ENCODE data around the gene JAKMIP1. TPM values are rescaled to one million over a fixed set of nuclear protein-coding genes. Genes with fewer than 3 reads are reported as not detected.

Gene JAKMIP1
- polyA plus RNA-seq, 1 donor from 2014 or later: 15.3 TPM

DNA sequence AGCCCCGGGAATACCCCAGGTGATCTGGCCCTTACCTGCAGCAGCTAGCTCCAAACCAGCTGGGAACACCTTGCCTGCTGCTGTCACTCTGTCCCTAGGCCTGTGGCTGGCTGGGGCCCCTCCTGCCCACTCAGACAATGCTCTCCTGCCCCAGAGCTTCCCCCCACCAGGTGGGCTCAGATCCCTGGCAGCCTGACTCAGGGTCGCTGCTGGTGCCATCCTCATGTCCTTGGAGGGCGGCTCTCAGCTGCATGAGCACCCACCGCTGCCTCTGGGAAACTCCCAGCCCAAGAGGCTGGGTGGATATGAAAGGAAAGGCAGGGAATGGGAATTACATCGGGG lies 197.9 kb downstream of the JAKMIP1 start:
- no peak overlapping the region for H3K4me2 ChIP-seq (ENCODE audit: low read length)
- H3K9ac ChIP-seq (ENCODE audit: low read length): no peak overlapping the region
- H4K20me1 ChIP-seq (ENCODE audit: insufficient read depth): no peaks in the 10 kb centered on the region
- H2AFZ ChIP-seq (ENCODE audit: low read depth, low read length): no peak overlapping the region
- H3K9me3 ChIP-seq (ENCODE audit: low read length): no peaks in the 10 kb centered on the region
- H3K79me2 ChIP-seq (replicated peaks; ENCODE audit: insufficient read depth, low read length): no peaks in the 10 kb centered on the region
- no peaks in the 10 kb centered on the region for H3F3A ChIP-seq (ENCODE audit: insufficient read depth, low read length, poor library complexity, severe bottlenecking)
- H3K4me3 ChIP-seq (ENCODE audit: low read length): no peak overlapping the region
- TF ChIP-seq POLR2AphosphoS5 (IDR thresholded peaks at IDR 0.05) (no peak), EP300 (conservative IDR thresholded peaks at IDR 0.05; ENCODE audit: poor library complexity, severe bottlenecking) (no peak)
- TF ChIP-seq, protein P1, sequence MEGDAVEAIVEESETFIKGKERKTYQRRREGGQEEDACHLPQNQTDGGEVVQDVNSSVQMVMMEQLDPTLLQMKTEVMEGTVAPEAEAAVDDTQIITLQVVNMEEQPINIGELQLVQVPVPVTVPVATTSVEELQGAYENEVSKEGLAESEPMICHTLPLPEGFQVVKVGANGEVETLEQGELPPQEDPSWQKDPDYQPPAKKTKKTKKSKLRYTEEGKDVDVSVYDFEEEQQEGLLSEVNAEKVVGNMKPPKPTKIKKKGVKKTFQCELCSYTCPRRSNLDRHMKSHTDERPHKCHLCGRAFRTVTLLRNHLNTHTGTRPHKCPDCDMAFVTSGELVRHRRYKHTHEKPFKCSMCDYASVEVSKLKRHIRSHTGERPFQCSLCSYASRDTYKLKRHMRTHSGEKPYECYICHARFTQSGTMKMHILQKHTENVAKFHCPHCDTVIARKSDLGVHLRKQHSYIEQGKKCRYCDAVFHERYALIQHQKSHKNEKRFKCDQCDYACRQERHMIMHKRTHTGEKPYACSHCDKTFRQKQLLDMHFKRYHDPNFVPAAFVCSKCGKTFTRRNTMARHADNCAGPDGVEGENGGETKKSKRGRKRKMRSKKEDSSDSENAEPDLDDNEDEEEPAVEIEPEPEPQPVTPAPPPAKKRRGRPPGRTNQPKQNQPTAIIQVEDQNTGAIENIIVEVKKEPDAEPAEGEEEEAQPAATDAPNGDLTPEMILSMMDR (IDR thresholded peaks at IDR 0.05; ENCODE audit: poor library complexity, severe bottlenecking): no peak
- no peaks in the 10 kb centered on the region for H3K36me3 ChIP-seq (ENCODE audit: insufficient read depth, low read length)
- no peaks in the 10 kb centered on the region for H3K9me2 ChIP-seq (ENCODE audit: insufficient read depth, low read length)
- no peak overlapping the region for H3K27ac ChIP-seq (ENCODE audit: low read length)
- H3K27me3 ChIP-seq (ENCODE audit: insufficient read depth, low read depth, low read length): peaks cover 11% of the 10 kb centered on the region

DNA sequence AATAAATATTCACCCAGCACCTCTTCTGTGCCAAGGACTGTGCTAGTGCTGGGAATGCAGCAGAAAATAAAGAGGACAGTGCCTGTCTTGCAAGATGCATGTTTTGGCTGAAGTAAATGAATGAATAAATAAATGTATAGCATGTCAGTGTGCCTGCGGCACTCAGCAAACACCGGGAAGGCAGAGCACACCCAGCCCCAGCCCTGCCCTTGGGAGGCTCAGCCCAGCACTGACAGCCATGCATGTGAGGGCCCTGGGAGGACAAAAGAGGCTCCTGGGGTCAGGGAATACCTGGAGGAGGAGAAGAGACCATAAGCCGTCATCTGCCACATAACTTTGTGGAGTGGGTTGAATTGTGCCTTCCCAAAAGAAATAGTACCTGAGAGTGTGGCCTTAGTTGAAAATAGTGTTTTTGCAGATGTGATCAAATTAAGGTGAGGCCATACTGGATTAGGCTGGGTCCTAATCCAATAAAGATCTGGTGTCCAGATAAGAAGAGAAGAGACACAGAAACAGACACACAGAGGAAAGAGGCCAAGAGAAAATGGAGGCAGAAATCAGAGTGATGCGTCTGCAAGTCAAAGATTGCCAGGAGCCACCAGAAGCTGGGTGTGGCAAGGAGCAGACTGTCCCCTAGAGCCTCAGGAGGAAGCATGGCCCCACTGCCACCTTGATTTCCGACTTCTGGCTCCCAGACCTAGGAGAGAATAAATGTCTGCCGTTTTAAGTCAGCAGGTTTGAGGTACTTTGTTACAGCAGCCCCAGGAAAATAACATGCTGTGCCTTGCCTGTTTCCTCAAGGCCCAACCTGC lies 198.5 kb downstream of the JAKMIP1 start:
- Histone ChIP-seq H3K27me3 (ENCODE audit: insufficient read depth, low read depth, low read length) (peaks cover 5% of the 10 kb centered on the region), H3F3A (ENCODE audit: insufficient read depth, low read length, poor library complexity, severe bottlenecking) (no peaks in the 10 kb centered on the region), H2AFZ (ENCODE audit: low read depth, low read length) (no peak overlapping the region), H3K4me3 (ENCODE audit: low read length) (no peak overlapping the region), H3K36me3 (ENCODE audit: insufficient read depth, low read length) (no peaks in the 10 kb centered on the region), H3K79me2 (replicated peaks; ENCODE audit: insufficient read depth, low read length) (no peaks in the 10 kb centered on the region), H3K4me2 (ENCODE audit: low read length) (no peak overlapping the region), H3K9me3 (ENCODE audit: low read length) (no peaks in the 10 kb centered on the region), H3K9me2 (ENCODE audit: insufficient read depth, low read length) (no peaks in the 10 kb centered on the region), H3K27ac (ENCODE audit: low read length) (no peak overlapping the region), H3K9ac (ENCODE audit: low read length) (no peak overlapping the region), H4K20me1 (ENCODE audit: insufficient read depth) (no peaks in the 10 kb centered on the region)
- no peak for TF ChIP-seq POLR2AphosphoS5 (IDR thresholded peaks at IDR 0.05)
- TF ChIP-seq EP300 (conservative IDR thresholded peaks at IDR 0.05; ENCODE audit: poor library complexity, severe bottlenecking): no peak

DNA sequence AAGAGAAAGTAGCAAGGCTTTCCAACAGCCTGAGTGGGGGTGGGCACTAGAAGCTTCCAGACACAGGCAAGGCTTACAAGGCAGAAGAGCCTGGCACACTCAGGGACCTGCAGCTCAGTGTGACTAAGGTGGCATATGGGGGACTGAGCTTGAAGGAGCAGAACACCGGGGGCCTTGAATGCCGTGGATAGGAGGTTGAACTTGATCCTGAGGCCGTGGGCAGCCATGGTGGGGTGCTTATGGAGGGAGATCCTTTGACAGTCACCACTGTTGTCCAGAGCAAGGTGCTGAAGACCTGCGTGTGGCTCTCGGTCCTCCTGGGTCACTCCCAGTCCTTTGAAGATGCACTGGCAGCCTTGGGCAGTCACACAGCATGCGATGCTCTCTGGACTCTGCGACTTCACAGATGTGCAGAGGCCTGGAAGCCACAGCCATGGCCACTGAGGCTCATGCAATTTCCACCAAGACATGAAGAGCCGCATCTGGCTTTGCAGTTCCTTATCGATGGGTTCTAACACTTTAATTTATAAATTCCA lies 200.5 kb downstream of the JAKMIP1 start:
- Histone ChIP-seq H3F3A (ENCODE audit: insufficient read depth, low read length, poor library complexity, severe bottlenecking) (no peaks in the 10 kb centered on the region), H2AFZ (ENCODE audit: low read depth, low read length) (no peak overlapping the region), H3K36me3 (ENCODE audit: insufficient read depth, low read length) (no peaks in the 10 kb centered on the region)

More for the DNA sequence above, 200.5 kb downstream of the JAKMIP1 start:
- no peaks in the 10 kb centered on the region for H3K27me3 ChIP-seq (ENCODE audit: insufficient read depth, low read depth, low read length)
- H4K20me1 ChIP-seq (ENCODE audit: insufficient read depth): no peaks in the 10 kb centered on the region
- no peak for TF ChIP-seq POLR2AphosphoS5 (IDR thresholded peaks at IDR 0.05)
- TF ChIP-seq TAF1 (IDR thresholded peaks at IDR 0.05; ENCODE audit: low read depth): no peak
- TF ChIP-seq, protein P1 (IDR thresholded peaks at IDR 0.05; ENCODE audit: poor library complexity, severe bottlenecking): no peak
- TF ChIP-seq, protein P2, sequence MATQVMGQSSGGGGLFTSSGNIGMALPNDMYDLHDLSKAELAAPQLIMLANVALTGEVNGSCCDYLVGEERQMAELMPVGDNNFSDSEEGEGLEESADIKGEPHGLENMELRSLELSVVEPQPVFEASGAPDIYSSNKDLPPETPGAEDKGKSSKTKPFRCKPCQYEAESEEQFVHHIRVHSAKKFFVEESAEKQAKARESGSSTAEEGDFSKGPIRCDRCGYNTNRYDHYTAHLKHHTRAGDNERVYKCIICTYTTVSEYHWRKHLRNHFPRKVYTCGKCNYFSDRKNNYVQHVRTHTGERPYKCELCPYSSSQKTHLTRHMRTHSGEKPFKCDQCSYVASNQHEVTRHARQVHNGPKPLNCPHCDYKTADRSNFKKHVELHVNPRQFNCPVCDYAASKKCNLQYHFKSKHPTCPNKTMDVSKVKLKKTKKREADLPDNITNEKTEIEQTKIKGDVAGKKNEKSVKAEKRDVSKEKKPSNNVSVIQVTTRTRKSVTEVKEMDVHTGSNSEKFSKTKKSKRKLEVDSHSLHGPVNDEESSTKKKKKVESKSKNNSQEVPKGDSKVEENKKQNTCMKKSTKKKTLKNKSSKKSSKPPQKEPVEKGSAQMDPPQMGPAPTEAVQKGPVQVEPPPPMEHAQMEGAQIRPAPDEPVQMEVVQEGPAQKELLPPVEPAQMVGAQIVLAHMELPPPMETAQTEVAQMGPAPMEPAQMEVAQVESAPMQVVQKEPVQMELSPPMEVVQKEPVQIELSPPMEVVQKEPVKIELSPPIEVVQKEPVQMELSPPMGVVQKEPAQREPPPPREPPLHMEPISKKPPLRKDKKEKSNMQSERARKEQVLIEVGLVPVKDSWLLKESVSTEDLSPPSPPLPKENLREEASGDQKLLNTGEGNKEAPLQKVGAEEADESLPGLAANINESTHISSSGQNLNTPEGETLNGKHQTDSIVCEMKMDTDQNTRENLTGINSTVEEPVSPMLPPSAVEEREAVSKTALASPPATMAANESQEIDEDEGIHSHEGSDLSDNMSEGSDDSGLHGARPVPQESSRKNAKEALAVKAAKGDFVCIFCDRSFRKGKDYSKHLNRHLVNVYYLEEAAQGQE (IDR thresholded peaks at IDR 0.05; ENCODE audit: borderline replicate concordance): no peak
- no peak overlapping the region for H3K4me3 ChIP-seq (ENCODE audit: low read length)
- no peak overlapping the region for H3K9ac ChIP-seq (ENCODE audit: low read length)
- H3K9me3 ChIP-seq (ENCODE audit: low read length): no peaks in the 10 kb centered on the region
- H3K9me2 ChIP-seq (ENCODE audit: insufficient read depth, low read length): no peaks in the 10 kb centered on the region
- H3K4me2 ChIP-seq (ENCODE audit: low read length): no peak overlapping the region
- no peaks in the 10 kb centered on the region for H3K79me2 ChIP-seq (replicated peaks; ENCODE audit: insufficient read depth, low read length)
- no peak overlapping the region for H3K27ac ChIP-seq (ENCODE audit: low read length)

Measured in neural cell (in vitro differentiated cells).